ENCODE data around the gene FEZ2. TPM values are rescaled to one million over a fixed set of nuclear protein-coding genes. Genes with fewer than 3 reads are reported as not detected.

FEZ2 gene
- total and polyA plus RNA-seq, 2 experiments from 2014 or later = 28.0 to 32.9 TPM

GRCh38 chr2:36573165-36573564 is 24.8 kb downstream of the FEZ2 start:
- Mint-ChIP-seq H3K27me3 (ENCODE audit: insufficient read depth, low read depth, poor library complexity) (no peaks in the 10 kb centered on the region), H3K4me1 (peaks cover 35% of the 10 kb centered on the region), H3K27ac (peak overlapping the region; percentile 33), H3K4me3 (no peak overlapping the region), H3K9me3 (no peaks in the 10 kb centered on the region), H3K36me3 (ENCODE audit: low read depth) (peaks cover 12% of the 10 kb centered on the region)
- Histone ChIP-seq H4K20me1 (replicated peaks; ENCODE audit: insufficient read depth) (no peaks in the 10 kb centered on the region), H3K27me3 (ENCODE audit: insufficient read depth) (no peaks in the 10 kb centered on the region), H3K36me3 (ENCODE audit: insufficient read depth) (peaks cover 16% of the 10 kb centered on the region), H3K4me1 (ENCODE audit: insufficient read depth) (peaks cover 39% of the 10 kb centered on the region), H3F3A (replicated peaks; ENCODE audit: low read depth) (no peaks in the 10 kb centered on the region), H2AFZ (no peak overlapping the region), H3K4me2 (no peak overlapping the region), H3K9me2 (ENCODE audit: insufficient read depth) (no peaks in the 10 kb centered on the region), H3K27ac (ENCODE audit: low read depth) (no peak overlapping the region), H3K79me2 (replicated peaks; ENCODE audit: insufficient read depth) (peaks cover 11% of the 10 kb centered on the region; the same call in 1 of the 2 replicates), H3K4me3 (no peak overlapping the region)
- TF ChIP-seq JUNB (IDR thresholded peaks at IDR 0.05; ENCODE audit: unreplicated experiment) (no peak), CTCF (conservative IDR thresholded peaks at IDR 0.05; ENCODE audit: low read depth in 2 of 2) (no peak)
- ATAC-seq (no peak), DNase-seq (ENCODE audit: low spot score) (no peak)

GRCh38 chr2:36572719-36573059 is 25.3 kb downstream of the FEZ2 start:
- H3K9me2 ChIP-seq (ENCODE audit: insufficient read depth) = no peaks in the 10 kb centered on the region
- no peaks in the 10 kb centered on the region for H3K27me3 ChIP-seq (ENCODE audit: insufficient read depth)
- no peaks in the 10 kb centered on the region for H4K20me1 ChIP-seq (replicated peaks; ENCODE audit: insufficient read depth)
- TF ChIP-seq ZNF331 (CRISPR knock-in tag; IDR thresholded peaks at IDR 0.05; ENCODE audit: low read depth) (no peak), JUNB (IDR thresholded peaks at IDR 0.05; ENCODE audit: unreplicated experiment) (no peak), EZH2phosphoT487 (IDR thresholded peaks at IDR 0.05; ENCODE audit: unreplicated experiment) (no peak), POLR2AphosphoS5 (IDR thresholded peaks at IDR 0.05; ENCODE audit: low read depth) (no peak), REST (IDR thresholded peaks at IDR 0.05; ENCODE audit: unreplicated experiment) (no peak)
- no peaks in the 10 kb centered on the region for H3K9me3 Mint-ChIP-seq
- H3K4me3 ChIP-seq = no peak overlapping the region
- peaks cover 14% of the 10 kb centered on the region for H3K36me3 ChIP-seq (ENCODE audit: insufficient read depth)
- H3K27ac ChIP-seq (ENCODE audit: low read depth) = peak overlapping the region; percentile 64; the same call in 1 of the 2 replicates
- no peak overlapping the region for H3K4me3 Mint-ChIP-seq
- H3F3A ChIP-seq (replicated peaks; ENCODE audit: low read depth) = no peaks in the 10 kb centered on the region
- 0 out of 2 replicates have a peak overlapping the region, but pooled peaks have one; percentile 0 for H3K4me2 ChIP-seq
- H3K4me1 ChIP-seq (ENCODE audit: insufficient read depth) = peaks cover 42% of the 10 kb centered on the region
- H2AFZ ChIP-seq = no peak overlapping the region
- peaks cover 14% of the 10 kb centered on the region; the same call in 1 of the 2 replicates for H3K79me2 ChIP-seq (replicated peaks; ENCODE audit: insufficient read depth)
- H3K4me1 Mint-ChIP-seq = peaks cover 39% of the 10 kb centered on the region
- peaks cover 7% of the 10 kb centered on the region; the same call in 1 of the 3 replicates for H3K36me3 Mint-ChIP-seq (ENCODE audit: low read depth)
- DNase-seq (ENCODE audit: low spot score) (no peak), ATAC-seq (no peak)
- H3K27me3 Mint-ChIP-seq (ENCODE audit: insufficient read depth, low read depth, poor library complexity) = no peaks in the 10 kb centered on the region
- H3K27ac Mint-ChIP-seq = peak overlapping the region; percentile 33; the same call in 1 of the 2 replicates

Data from GM23338 (cell line).